Ishikawa (cell line): ENCODE results near the gene PNPLA6.

Source experiments
- CEBPB ChIP-seq: IDR thresholded peaks from 2 replicates; pipeline ENCODE4 v1.6.1; 2012
- CREB1 ChIP-seq: IDR thresholded peaks from 2 replicates; pipeline ENCODE4 v1.6.1; 2012; ENCODE audit warnings: low read depth
- EP300 ChIP-seq: IDR thresholded peaks from 2 replicates; pipeline ENCODE4 v1.6.1; 2012; ENCODE audit warnings: borderline replicate concordance
- TAF1 ChIP-seq: IDR thresholded peaks from 2 replicates; pipeline ENCODE4 v1.6.1; 2012; ENCODE audit warnings: low read depth, mild to moderate bottlenecking
- YY1 ChIP-seq: IDR thresholded peaks from 2 replicates; pipeline ENCODE4 v1.6.1; 2012; ENCODE audit warnings: low read depth
- ZBTB7A ChIP-seq: IDR thresholded peaks from 2 replicates; pipeline ENCODE4 v1.6.1; 2012; ENCODE audit warnings: low read depth

- TF ChIP-seq CEBPB (no peak), EP300 (no peak), YY1 (no peak), ZBTB7A (no peak), CREB1 (no peak), TAF1 (no peak)
These were observed 16.0 kb upstream of the PNPLA6 start for GRCh38 chr19:7519361-7520130.
